T-helper 22 cell (primary cell): ENCODE results near the gene RAD51B.

Experiments
- DNase-seq: peaks from one replicate; pipeline ENCODE4 v3.0.0-alpha.2; 2020; ENCODE audit warnings: low read depth

RAD51B gene

GRCh38 chr14:68234101-68234905 lies 414.7 kb downstream of the RAD51B start:
- DNase-seq = no peak

GRCh38 chr14:68235011-68235410 lies 415.4 kb downstream of the RAD51B start:
- DNase-seq = no peak

- no peak for DNase-seq
These were observed 417.2 kb downstream of the RAD51B start for GRCh38 chr14:68236582-68237458.

GRCh38 chr14:68238551-68238950 lies 419.0 kb downstream of the RAD51B start:
- DNase-seq = no peak

GRCh38 chr14:68238976-68239375 lies 419.4 kb downstream of the RAD51B start:
- DNase-seq = no peak

GRCh38 chr14:68239988-68240771 lies 420.6 kb downstream of the RAD51B start:
- DNase-seq = no peak

GRCh38 chr14:68241862-68242487 lies 422.4 kb downstream of the RAD51B start:
- DNase-seq = no peak

- DNase-seq = no peak
These were observed 424.0 kb downstream of the RAD51B start for GRCh38 chr14:68243450-68244010.

- no peak for DNase-seq
These were observed 424.8 kb downstream of the RAD51B start for GRCh38 chr14:68244262-68244980.

- DNase-seq = no peak
These were observed 425.8 kb downstream of the RAD51B start for GRCh38 chr14:68245146-68246073.

GRCh38 chr14:68246074-68246785 lies 426.7 kb downstream of the RAD51B start:
- DNase-seq = no peak

GRCh38 chr14:68246786-68247105 lies 427.2 kb downstream of the RAD51B start:
- DNase-seq = no peak

GRCh38 chr14:68247274-68247673 lies 427.7 kb downstream of the RAD51B start:
- no peak for DNase-seq

- DNase-seq = no peak
These were observed 428.2 kb downstream of the RAD51B start for GRCh38 chr14:68247676-68248268.

GRCh38 chr14:68248481-68249255 lies 429.1 kb downstream of the RAD51B start:
- DNase-seq = no peak

- DNase-seq = no peak
These were observed 430.3 kb downstream of the RAD51B start for GRCh38 chr14:68249661-68250451.
